Activated T-cell treated with anti-CD3 and anti-CD28 coated beads for 4 hours (primary cell): ENCODE data around the gene SLC6A13.

Source experiments
- DNase-seq: peaks from one replicate; pipeline ENCODE4 v3.0.0-alpha.2; 2020

The SLC6A13 gene

DNA sequence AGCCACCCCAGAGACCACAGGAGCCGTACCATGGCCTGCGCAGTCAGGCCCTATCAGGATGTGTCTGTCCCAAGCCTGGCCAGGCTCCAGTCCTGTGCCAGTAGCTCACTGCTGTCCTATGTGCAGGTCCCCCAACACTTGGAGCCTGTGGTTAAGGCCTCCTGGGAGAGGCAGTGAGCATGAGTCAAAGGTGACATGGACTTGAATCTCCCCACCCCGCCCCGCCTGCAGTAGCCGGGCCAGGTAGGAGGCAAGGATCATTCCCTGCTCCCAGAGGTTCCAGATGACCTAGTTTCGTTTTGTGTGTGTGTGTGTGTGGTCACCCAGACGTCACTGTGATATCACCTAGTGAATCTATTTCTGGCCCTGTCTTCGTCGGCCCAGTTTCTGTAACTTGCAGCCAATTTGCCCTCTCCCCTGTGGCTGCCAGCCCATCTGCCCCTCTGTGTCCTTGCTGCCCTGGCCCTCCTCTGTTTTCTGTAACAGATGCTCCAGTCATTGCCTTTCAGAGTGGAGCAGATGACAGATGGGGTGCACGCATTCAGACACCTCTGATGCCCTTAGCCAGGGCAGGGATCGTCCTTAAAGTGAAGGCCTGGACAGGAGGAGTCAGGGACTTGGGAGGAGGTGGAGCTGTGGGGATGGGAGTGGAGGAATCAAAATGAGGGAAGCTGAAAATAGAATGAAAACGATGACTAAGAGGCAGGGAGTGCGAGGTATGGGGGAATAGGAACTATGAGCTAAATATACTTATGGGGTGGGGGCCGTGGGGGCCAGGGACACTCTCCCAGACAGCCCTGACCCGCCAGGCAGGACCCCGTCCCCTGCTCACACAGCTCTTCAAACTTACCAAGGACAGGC is 86.1 kb downstream of the SLC6A13 start:
- DNase-seq = no peak

DNA sequence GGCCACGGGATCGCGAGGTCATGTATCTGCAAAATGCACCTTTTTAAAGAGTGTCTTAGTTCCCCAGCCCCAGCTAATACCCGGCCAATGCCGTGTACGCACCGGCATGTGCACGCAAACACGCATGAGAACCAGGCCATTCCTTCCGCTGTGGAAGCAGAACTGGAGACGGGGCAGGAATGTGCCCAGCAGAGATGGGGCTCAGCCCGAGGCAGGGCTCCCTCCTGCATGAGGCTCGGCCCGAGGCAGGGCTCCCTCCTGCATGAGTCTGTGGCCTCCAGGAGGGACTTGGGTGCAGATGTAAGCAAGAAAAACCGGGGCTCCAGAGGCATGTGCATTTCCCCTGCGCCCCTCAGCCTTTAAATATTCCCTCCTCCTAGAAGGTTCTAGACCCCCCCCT is 86.9 kb downstream of the SLC6A13 start:
- no peak for DNase-seq

DNA sequence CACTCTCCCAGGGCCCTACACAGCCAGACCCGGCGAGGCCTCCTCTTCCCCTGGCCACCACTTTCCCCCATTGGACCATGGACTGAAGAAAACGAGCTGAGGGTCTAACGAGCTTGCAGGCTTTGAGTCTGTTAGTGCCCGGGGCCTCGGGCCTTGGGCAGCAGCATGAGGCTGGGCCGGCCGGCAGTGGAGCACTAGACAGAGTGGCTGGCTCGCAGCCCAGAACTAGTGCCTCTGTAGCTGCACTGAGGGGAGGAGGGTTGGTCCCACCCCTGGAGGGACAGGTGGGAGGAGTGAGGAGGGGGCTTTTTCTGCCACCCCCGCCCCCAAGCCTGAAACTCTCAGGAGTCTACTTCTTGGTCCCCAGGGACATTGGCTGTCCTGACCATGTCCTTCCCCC is 87.4 kb downstream of the SLC6A13 start:
- DNase-seq = no peak

DNA sequence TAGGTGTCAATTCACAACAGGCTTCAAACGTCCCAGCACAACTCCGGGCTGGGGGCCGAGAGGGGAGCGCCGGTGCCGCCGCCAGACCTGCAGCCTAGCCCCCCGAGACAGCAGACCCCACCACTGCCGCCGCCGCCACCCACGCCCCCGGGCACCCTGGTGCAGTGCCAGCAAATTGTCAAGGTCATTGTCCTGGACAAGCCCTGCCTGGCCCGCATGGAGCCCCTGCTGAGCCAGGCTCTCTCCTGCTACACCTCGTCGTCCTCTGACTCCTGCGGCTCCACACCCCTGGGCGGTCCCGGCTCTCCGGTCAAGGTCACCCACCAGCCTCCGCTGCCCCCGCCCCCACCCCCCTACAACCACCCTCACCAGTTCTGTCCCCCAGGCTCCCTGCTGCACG is 88.0 kb downstream of the SLC6A13 start:
- no peak for DNase-seq

DNA sequence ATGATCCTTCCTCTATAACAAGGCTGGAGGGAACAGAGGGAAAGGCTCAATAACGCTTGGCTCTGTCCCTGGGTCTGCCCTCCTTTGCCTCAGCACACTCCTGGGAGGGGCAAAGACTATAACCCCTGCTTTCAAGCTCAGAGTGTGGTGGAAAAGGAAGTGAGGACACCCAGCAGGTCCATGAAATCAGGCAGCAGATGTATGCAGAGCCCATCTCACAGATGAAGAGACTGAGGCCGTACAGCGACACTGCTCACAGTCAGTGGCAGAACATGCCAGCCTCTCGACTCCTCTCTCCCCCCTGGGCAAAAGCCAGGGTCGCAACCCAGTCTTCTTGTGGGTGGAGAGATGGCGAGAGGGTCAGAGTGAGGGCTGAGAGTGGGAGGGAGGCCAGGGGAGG is 88.5 kb downstream of the SLC6A13 start:
- DNase-seq = no peak

DNA sequence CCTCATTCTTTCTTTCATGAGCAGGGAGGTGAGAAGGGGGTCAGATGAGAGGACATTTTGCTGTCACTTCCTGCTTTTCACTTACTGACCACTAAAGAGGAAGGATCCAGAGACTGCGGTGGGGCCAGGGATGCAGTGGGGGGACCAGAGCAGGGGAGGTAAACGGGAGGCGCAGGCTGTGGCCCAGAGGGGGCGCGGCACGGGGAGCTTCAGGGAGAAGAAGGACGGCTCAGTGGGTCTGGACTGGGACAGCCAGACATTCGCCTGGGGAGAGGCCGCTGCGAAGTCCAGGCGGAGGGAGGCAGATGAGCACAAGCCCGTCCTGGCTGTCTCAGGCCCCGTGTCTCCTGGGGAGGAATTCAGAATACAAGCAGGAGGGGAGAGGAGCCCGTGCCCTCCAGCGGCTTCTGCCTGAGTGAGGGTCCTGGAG is 89.9 kb downstream of the SLC6A13 start:
- DNase-seq = no peak

DNA sequence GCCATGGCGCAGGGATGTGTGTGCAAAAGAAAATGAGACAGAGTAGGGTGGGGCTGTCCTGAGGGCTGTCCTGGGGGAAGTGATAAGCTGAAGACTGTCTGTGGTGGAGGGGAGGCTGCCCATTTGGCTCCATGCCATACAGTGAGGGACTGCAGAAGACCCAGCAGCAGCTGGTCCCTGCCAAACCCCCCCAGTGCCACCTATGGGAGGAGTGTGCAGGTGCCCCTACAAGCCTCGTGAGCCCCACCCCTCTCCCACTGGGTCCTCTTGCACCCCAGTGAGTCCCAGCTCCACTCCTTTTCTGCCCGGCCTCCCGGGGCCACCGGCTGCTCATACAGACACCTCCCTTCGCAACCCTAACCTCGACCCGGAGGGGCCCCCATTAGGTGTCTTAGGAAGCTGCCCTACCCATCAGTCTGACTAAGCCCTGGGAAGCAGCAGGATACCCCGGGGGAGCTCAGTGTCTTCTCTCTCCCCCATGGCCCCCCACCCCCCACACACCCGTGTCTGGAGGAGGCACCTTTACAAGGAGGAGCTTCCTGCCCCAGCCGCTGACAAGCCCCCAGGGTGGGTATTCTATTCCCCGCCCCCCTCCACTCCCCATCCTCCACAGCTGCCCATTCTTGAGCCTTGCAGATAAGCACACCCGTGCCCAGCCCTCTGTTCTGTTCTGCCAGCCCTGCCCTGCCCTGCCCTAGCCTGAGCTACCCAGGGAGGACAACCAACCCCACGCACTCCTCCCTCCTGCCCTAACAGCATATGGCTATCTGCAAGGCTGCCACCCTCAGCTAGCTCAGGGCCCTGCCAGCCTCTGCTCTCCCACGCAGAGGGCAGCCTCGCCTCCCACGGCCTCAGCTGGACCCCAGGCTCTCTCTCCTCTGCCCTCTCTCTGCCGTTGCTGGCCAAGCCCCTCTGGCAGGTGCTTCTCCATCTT is 90.6 kb downstream of the SLC6A13 start:
- DNase-seq = no peak

DNA sequence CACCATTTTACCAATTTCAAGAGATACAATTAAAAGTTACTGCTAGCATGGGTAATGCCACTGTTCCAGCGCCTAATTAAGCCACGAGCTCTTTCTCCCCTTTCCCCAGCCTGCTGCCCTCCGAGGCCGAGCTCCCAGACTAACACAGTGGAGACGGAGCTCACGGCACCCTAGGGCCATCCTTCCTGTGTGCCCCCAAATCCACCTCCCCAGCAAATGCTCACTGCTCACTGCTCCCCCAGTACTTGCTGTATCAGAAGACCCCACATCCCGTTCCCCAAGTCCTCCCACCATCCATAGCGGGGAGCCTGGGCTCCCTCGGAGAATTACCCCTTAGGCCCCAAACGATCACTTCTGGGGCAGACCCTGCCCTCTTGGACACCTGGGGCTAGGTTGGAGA is 91.4 kb downstream of the SLC6A13 start:
- no peak for DNase-seq
